NCI-H1436 treated with DMSO at 0.1 percent for 48 hours (cell line): Measurements from ENCODE around the gene C11orf91.
"Not testable (repeated sequence)": the region's sequence is repeated elsewhere in the genome, so short reads cannot be mapped to it uniquely, and the experiment has no call there.

ENCODE experiments used
- DNase-seq: peaks from one replicate; lab custom pipeline; 2025; lab: John Stamatoyannopoulos, UW

C11orf91 gene

GRCh38 chr11:33700502-33701271 lies at the start of gene C11orf91:
Gene C11orf91, minus strand, starts transcription at chr11:33700826. Its CDS starts 86 bp downstream, at chr11:33700740.
- peak; percentile 52 for DNase-seq

- DNase-seq, result no peak
Observed at GRCh38 chr11:33747979-33748378, 47.4 kb upstream of the C11orf91 start.

- DNase-seq, result no peak
Observed at GRCh38 chr11:33743291-33743690, 42.7 kb upstream of the C11orf91 start.

GRCh38 chr11:33742249-33742851 lies 41.7 kb upstream of the C11orf91 start:
- DNase-seq, result no peak

GRCh38 chr11:33741806-33742205 lies 41.2 kb upstream of the C11orf91 start:
- no peak for DNase-seq

- DNase-seq, result no peak
Observed at GRCh38 chr11:33737362-33737821, 36.8 kb upstream of the C11orf91 start.

GRCh38 chr11:33736148-33736812 lies 35.7 kb upstream of the C11orf91 start, which contains the start of gene CD59:
Gene CD59, minus strand, starts transcription at chr11:33736423. Its CDS starts 13,978 bp downstream, at chr11:33722445.
- peak; percentile 16 for DNase-seq

- no peak for DNase-seq
Observed at GRCh38 chr11:33735271-33736147, 34.9 kb upstream of the C11orf91 start.

- DNase-seq, result no peak
Observed at GRCh38 chr11:33734441-33735270, 34.0 kb upstream of the C11orf91 start.

GRCh38 chr11:33733980-33734379 lies 33.4 kb upstream of the C11orf91 start:
- DNase-seq, result no peak

GRCh38 chr11:33731723-33732531 lies 31.3 kb upstream of the C11orf91 start:
- no peak for DNase-seq

- no peak for DNase-seq
Observed at GRCh38 chr11:33730716-33731115, 30.1 kb upstream of the C11orf91 start.

GRCh38 chr11:33729072-33729664 lies 28.5 kb upstream of the C11orf91 start:
- DNase-seq, result not testable (repeated sequence)

- not testable (repeated sequence) for DNase-seq
Observed at GRCh38 chr11:33727539-33727938, 26.9 kb upstream of the C11orf91 start.

GRCh38 chr11:33725496-33725895 lies 24.9 kb upstream of the C11orf91 start:
- no peak for DNase-seq

- no peak for DNase-seq
Observed at GRCh38 chr11:33724644-33725035, 24.0 kb upstream of the C11orf91 start.

GRCh38 chr11:33723238-33723881 lies 22.7 kb upstream of the C11orf91 start:
- DNase-seq, result no peak

GRCh38 chr11:33722590-33723234 lies 22.1 kb upstream of the C11orf91 start:
- no peak for DNase-seq

- no peak for DNase-seq
Observed at GRCh38 chr11:33721984-33722383, 21.4 kb upstream of the C11orf91 start.
